ENCODE measurements around the gene CDPF1. TPM values are rescaled to one million over a fixed set of nuclear protein-coding genes. Genes with fewer than 3 reads are reported as not detected.

CDPF1 gene
- total and polyA plus RNA-seq, 2 donors (not counting 3 experiments of a cell fraction or from before 2014, with no cell fraction given) = 9.7 to 9.9 TPM

- BruUV-seq (replicated peaks) = no TSS peak
These were observed 39.3 kb upstream of the CDPF1 start for GRCh38 chr22:46289244-46289891.

More at GRCh38 chr22:46289244-46289891, 39.3 kb upstream of the CDPF1 start:
- Histone ChIP-seq H3K4me2 (ENCODE audit: insufficient read depth, low read length) (no peak overlapping the region), H3K9ac (replicated peaks; ENCODE audit: extremely low read depth, insufficient read depth, low read length) (no peak overlapping the region), H3K9me3 (replicated peaks; ENCODE audit: control insufficient read depth, insufficient read depth, low read length) (no peaks in the 10 kb centered on the region), H3K4me1 (ENCODE audit: control insufficient read depth, extremely low read depth, insufficient read depth, low read length) (peaks cover 16% of the 10 kb centered on the region), H3K79me2 (ENCODE audit: control insufficient read depth, insufficient read depth, low read length) (no peaks in the 10 kb centered on the region), H3K4me3 (replicated peaks in 1 of 3; ENCODE audit: insufficient read depth in 1 of 3, low read depth in 1 of 3, low read length in 3 of 3) (no peak overlapping the region), H3K27me3 (ENCODE audit: control insufficient read depth in 2 of 2, insufficient read depth in 2 of 2, low read length in 2 of 2) (no peaks in the 10 kb centered on the region), H3K36me3 (ENCODE audit: control insufficient read depth in 2 of 2, extremely low read depth in 1 of 2, insufficient read depth in 2 of 2, low read length in 2 of 2) (peaks cover 5 to 17% of the 10 kb centered on the region in 2 experiments), H4K20me1 (replicated peaks; ENCODE audit: control insufficient read depth, extremely low read depth, insufficient read depth, low read length) (no peaks in the 10 kb centered on the region), H3K9me1 (replicated peaks; ENCODE audit: control insufficient read depth, extremely low read depth, insufficient read depth, low read length) (no peaks in the 10 kb centered on the region), H2AFZ (ENCODE audit: low read depth, low read length) (no peak overlapping the region), H3K27ac (ENCODE audit: insufficient read depth, low read depth, low read length) (no peak overlapping the region)
- intact Hi-C loops (cut with micrococcal nuclease) = no loop called here
- FAIRE-seq (no peak), DNase-seq (ENCODE audit: low read depth, low spot score) (no peak)
- dilution Hi-C loops (cut with MboI; ENCODE audit: extremely low pct_ligation_motif_present, low sequenced_read_pairs) = no loop called here
- no peak for TF ChIP-seq EZH2 (IDR thresholded peaks at IDR 0.05; ENCODE audit: borderline replicate concordance, low read depth, low read length, severe bottlenecking)
- no peak for TF ChIP-seq FOS (IDR thresholded peaks at IDR 0.05; ENCODE audit: borderline replicate concordance, insufficient read depth, low read length)
- no peak for TF ChIP-seq POLR2A (IDR thresholded peaks at IDR 0.05; ENCODE audit: low read depth, low read length)
- TF ChIP-seq MYC (IDR thresholded peaks at IDR 0.05; ENCODE audit: low read depth, low read length) = no peak
- no peak for TF ChIP-seq CTCF (IDR thresholded peaks at IDR 0.05; ENCODE audit: extremely low read depth in 1 of 2, insufficient read depth in 1 of 2, low read depth in 1 of 2, low read length in 2 of 2)
- no peak for TF ChIP-seq GATA2 (IDR thresholded peaks at IDR 0.05; ENCODE audit: insufficient read depth, insufficient read length, low read depth, low read length)
- TF ChIP-seq JUN (IDR thresholded peaks at IDR 0.05; ENCODE audit: borderline replicate concordance, insufficient read depth, insufficient read length, low read depth) = no peak
- ChIA-PET POLR2A (no interaction called here), CTCF (no interaction called here)

Measured in endothelial cell of umbilical vein (primary cell).